HTR-8/SVneo (cell line): Measurements from ENCODE around the gene CPEB1.
"Not testable (repeated sequence)": the region's sequence is repeated elsewhere in the genome, so short reads cannot be mapped to it uniquely, and the experiment has no call there.

Experiments
- DNase-seq: peaks from one replicate; pipeline ENCODE4 v3.0.0; 2011; ENCODE audit warnings: low spot score, mixed read lengths; ENCODE audit not compliant: insufficient read length
- FAIRE-seq: peaks from 2 replicates; lab custom pipeline; 2011; peaks lifted over from hg19 to GRCh38; lab: Jason Lieb, UNC

The CPEB1 gene

GRCh38 chr15:82532383-82532990 lies 114.7 kb downstream of the CPEB1 start:
- FAIRE-seq (no peak), DNase-seq (no peak)

DNA sequence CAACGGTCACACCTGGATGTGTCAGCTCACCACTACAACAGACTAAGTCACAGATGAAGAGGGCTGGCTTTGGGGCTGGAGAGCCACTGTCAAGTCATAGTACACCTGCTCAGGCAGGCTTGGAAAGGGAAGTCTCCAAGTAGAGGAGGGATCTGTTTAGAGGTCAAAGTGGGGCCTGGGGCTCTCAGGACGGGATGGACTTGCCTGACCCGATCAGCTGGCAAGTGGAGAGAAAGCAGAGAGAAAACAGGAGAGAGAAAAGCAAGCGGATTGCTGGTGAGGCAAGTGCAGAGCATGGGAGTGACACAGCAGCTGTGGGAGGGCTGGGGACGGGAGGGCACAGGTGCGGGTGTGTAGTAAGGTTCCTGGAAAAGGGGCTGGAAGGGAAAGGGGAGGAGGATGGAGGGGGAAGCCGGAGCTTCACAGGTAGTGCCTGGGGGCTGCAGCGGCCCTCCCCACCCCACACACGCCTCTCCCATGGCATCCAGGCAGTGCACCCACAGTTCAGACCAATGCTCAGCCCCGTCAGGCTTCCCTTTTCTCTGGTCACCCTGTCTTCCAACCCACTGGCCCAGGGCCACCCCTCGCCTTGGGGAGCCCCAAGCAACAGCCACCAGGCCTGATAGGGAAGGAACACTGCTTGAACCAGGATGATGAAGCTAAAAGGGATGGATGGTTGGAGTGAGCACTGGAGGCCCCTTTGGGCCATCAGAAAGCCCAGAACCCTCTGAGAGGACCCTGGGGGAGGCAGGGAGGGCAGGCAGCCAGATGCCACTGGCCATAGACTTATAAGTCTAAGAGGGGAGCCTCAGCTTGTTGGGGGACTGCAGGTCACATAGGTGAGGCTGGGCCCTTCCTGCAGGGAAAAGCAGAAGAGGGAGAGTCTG lies 115.4 kb downstream of the CPEB1 start:
- FAIRE-seq, result no peak
- DNase-seq, result no peak

DNA sequence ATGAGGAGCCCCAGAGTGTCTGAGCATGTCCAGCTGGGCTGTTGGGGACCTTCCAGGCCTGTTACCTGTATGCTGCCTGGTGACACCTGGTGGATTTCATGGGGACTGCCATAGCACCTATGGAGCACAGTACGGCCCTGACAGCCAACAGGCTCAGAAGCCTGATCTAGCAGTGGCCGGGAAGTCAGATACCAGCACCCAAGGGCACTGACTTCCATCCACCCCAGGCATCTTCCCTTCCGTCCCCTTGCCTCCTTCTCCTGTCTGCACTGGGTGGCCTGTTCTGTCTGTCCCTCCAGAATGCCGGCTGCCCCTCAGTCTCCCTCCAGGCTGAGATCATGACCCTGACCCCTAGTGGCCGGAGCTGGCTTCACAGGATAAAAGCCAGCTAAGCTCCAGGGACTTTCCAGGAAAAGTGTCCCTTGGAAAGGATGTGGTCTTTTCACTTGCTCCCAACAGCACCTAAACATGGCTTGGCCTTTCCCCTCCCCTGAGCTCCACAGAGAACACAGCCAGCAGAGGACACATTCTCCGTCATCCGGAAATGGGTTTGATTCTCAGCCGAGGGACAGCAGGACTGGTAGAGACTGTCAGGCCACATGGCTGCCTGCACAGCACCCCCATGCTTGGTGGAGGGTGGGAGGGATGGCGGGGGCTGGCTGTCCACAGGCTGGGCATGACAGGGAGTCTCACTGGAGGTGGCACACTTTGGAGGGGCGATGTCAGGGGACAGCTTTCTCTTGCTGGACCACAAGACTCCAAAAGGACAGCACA lies 116.4 kb downstream of the CPEB1 start:
- DNase-seq, result peak; percentile 70
- no peak for FAIRE-seq

DNA sequence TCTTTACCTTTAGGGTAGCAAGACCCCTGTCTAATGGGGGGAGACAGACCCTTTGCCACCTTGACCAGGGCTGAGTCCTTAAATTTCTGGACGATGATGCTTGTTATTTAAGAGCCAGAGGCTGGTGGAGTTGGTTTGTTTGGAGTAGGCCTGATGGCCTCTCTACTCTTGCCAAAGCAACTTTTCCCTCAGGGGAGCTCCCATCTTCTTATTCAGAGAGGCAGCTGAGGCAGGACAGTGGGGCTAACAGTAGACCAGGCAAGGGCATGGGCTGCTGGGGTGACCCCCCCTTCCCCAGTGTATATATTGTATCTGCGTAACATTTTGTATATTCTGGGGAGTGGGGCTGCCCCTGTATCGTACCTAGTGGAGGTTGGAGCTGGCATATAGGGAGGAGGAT lies 117.2 kb downstream of the CPEB1 start:
- FAIRE-seq, result no peak
- no peak for DNase-seq

DNA sequence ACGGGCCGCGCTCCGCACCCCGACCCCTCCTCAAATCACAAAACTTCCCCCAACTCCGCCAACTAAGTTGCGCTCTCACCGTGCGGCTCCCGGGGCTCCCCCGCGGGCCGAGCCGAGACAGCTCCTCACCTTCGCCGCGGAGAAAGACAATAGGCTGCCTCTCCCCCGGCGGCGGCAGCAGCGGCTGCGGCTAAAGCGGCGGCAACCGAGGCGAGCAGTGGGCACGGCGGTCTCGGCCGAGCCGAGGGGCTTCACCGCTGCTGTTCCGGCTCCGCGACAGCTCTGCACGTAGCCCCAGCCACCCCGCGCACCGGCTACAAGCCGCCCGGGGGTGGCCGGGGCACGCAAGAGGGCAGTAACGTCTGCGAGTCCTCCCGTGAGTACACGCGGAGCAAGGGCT lies 133.6 kb downstream of the CPEB1 start:
- FAIRE-seq, DNase-seq: not testable (repeated sequence)

DNA sequence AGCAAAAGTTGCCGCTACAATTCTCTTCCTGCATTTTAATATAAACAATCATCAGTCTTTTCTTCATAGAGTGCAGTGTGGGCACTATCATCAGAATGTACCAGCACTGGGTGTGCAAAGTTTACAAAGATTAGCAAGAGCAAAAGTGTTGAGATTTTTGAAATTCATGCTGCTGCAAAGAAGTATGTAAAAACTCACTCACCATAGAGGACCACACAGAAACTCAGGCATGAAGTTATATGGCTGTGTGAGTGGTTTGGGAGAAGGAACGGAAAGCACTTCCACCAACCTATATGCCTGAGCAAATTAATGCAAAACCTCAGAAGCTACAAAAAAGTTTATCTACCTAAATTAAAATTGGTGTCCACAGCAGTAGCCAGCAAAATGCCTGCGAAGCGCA lies 139.5 kb downstream of the CPEB1 start:
- not testable (repeated sequence) for DNase-seq, FAIRE-seq

DNA sequence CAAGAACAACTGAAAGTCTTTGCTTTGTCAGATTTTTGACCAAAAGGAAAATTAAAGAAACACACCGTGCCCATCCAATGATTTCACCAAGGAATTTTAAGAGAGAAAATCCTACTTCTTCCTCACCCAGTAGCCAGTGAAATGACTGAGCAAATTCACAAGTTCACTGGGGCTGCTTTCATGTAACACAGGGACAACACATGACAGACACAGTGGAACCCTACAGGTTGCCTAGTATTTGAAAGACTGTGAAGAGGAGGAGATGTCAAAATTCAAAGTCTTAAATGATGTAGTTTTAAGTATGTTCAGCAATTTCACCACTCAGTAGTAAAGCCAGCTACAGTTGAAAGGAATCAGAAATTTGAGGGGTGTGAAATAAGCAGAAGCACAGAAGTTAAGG lies 140.1 kb downstream of the CPEB1 start:
- not testable (repeated sequence) for DNase-seq, FAIRE-seq

DNA sequence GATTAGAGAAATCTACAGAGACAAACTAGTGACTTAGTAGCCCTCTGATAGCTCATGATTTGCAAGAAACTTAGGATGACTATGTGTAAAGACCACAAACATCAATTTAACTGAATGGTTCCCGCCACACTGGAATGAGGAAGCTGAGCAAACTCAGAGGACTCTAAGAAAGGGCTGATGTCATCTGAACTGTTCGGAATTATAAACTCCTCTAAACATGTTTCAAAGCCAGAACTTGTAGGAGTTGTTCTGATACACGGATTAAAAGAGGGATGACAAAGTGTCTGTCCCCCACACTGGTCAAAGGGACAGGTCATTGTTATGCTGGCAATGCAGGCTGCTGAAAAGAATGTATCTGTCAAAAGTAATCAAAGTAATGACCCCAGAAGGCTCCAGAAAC lies 141.3 kb downstream of the CPEB1 start:
- not testable (repeated sequence) for FAIRE-seq, DNase-seq

DNA sequence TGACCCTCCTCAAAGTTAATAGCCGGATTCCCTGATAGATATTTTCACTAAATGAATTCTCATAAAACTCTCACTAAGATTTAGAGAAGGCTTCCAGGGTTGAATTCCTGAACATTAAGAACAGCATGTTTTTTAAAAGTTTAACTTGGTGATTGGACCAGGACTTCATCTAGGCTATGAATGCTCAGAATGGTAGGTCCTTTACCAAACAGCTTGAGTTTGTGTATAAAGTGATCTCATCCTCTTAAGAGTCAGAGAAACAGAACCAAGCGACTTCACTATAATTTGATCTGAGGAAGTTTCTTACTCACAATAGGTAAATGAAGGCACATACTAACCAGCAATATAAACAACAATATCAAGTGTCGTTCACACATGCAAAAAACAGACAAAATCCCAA lies 143.1 kb downstream of the CPEB1 start:
- not testable (repeated sequence) for DNase-seq, FAIRE-seq

- DNase-seq, FAIRE-seq: not testable (repeated sequence)
Observed at GRCh38 chr15:82502700-82503339, 144.3 kb downstream of the CPEB1 start.

- DNase-seq, FAIRE-seq: not testable (repeated sequence)
Observed at GRCh38 chr15:82500772-82501171, 146.4 kb downstream of the CPEB1 start.

DNA sequence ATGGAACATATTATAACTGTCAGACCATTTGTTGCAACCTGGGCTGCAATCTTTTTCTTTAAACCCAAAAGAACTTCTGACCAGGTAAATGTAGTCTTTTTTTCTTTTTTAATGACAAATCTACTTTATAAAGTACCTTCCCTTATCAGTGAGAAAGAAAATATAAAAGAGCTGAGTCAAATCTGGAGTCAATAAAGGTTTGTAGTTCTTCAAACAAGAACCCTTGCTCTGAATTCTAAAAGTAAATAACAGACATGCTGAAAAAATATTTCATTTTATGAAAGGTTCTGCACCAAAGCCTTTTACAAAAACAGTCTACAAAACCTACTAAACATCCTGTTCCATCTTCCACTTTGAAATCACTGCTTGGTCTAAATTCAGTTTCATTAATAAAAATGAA lies 149.2 kb downstream of the CPEB1 start:
- FAIRE-seq, DNase-seq: not testable (repeated sequence)
